Measurements from ENCODE around the gene ZNF692.
A peak's percentile ranks its signal among the peaks of the same experiment; 100 is the strongest.
"Not testable (repeated sequence)": the region's sequence is repeated elsewhere in the genome, so short reads cannot be mapped to it uniquely, and the experiment has no call there.

The ZNF692 gene

DNA sequence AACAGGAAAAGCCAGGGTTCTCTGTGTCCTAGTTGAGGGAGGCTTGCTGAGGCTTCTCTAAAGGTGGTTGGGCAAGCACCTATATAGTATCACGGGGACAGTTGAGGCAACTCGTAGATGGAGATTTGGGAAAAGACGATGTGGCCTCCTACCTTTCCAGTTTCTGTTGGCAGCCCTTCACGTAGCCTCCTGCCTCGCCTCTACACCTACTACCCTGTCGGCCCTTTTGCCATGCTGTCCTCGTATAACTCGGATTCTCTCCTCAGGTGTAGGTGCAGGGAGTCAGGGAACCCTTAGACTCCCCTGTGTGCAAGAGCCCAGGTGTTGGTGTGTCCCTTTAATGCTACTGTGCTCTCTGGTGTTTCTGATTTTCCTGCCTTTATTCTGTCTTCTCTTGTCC lies 10.3 kb downstream of the ZNF692 start:
- no peak for DNase-seq

DNA sequence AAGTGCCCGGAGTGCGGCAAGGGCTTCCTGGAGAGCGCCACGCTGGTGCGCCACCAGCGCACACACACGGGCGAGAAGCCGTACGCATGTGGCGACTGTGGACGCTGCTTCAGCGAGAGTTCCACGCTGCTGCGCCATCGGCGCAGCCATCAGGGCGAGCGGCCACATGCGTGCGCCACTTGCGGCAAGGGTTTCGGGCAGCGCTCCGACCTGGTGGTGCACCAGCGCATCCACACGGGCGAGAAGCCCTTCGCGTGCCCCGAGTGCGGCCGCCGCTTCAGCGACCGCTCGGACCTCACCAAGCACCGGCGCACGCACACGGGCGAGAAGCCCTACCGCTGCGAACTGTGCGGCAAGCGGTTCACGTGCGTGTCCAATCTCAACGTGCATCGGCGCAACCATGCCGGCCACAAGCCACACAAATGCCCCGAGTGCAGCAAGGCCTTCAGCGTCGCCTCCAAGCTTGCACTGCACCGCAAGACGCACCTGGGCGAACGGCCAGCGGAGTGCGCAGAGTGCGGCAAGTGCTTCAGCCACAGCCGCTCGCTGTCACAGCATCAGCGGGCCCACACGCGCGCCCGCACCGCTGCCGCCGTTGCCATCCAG lies 10.8 kb downstream of the ZNF692 start:
- no peak for DNase-seq

- no peak for DNase-seq
Observed at GRCh38 chr1:248847181-248847955, 11.5 kb downstream of the ZNF692 start.

DNA sequence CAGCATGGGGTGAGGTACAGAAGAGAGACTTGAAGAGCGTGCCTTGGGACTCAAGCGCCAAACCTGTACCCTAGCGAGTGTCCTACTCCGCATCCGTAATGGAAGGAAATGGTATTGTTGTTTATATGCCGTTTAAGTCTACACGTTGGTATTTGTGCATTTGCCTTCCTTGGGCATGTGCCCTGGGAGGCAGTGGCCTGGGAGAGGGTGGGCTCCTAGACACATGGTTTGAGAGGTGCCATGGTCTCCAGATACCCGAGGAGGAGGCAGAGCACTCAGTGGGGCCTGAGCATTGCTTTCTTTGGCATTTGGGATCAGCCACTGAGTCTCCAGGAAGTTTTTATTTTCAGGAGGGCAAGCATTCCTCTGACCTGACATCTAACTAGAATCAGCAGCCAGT lies 14.4 kb downstream of the ZNF692 start:
- no peak for DNase-seq

DNA sequence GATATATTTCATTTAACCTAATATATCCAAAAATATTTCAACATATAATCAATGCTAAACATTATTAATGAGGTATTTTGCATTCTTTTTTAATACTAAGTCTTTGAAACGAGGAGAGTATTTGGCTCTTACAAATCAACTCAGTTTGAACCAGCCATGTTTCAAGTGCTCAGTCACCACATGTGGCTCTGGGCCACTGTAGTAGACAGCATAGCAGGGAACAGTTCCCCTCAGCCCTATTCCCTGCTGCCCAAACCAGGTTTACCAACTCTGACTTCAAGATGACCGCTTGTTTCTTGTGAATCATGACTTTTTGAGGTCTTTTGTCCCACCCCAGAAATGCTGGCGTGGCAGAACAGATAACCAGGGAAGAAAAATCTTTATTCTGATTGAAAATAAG lies 15.2 kb downstream of the ZNF692 start:
- no peak for DNase-seq

DNA sequence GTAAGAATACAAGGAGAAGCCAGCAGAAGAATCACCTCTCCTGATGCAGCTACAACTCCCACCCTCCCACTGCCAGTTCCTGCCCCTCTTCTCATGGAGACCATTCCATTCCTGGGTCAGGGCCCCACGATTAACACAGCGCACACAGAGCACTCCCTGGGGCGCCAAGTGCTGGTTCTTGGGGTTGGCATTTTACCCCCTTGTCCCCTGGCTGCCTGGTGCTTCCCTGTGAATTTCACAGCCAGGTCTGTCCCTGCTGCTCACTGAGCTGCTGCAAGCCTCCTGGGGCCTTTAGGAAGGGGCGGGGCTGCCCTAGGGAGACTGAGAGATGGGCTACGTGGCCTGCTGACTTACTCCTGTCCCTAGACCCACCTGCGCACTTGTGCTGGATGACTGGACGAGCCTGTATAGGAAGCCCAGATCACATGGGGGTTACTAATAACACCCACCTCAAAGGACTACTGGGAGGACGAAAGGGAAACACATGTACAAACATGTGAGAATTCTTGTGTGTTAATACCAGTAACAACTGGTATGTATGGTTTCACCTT lies 16.0 kb downstream of the ZNF692 start:
- DNase-seq, result no peak

- no peak for DNase-seq
Observed at GRCh38 chr1:248841702-248842395, 17.0 kb downstream of the ZNF692 start.

DNA sequence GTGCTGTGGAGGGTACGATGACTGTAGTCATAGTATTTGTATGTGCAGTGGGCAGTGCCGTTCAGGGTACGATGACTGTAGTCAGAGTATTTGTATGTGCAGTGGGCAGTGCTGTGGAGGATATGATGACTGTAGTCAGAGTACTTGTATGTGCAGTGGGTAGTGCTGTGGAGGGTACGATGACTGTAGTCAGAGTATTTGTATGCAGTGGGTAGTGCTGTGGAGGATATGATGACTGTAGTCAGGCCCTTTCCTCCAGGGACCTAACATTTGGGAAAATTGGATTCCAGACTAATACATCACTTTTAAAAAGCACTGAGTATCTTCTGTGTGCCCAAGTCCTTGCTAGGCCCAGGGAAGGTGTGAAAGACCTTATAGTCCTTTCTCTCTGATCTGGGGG lies 17.9 kb downstream of the ZNF692 start:
- DNase-seq, result no peak

DNA sequence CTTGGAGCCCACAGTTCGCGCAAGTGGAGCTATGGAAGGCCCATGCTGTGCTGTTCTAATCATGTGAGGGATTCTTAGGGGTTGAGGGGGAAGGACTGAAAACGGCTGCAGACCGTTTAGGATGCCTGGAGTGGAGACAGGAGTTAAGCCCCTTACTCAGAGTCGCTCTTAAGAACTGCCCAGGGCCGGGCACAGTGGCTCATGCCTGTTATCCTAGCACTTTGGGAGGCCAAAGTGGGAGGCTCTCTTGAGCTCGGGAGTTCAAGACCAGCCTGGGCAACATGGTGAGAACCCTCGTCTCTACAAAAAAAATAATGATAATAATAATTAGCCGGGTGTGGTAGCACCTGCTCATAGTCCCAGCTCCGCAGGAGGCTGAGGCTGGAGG lies 19.7 kb downstream of the ZNF692 start:
- DNase-seq, result no peak

- DNase-seq, result peak; percentile 54
Observed at GRCh38 chr1:248838357-248839167, 20.3 kb downstream of the ZNF692 start.

DNA sequence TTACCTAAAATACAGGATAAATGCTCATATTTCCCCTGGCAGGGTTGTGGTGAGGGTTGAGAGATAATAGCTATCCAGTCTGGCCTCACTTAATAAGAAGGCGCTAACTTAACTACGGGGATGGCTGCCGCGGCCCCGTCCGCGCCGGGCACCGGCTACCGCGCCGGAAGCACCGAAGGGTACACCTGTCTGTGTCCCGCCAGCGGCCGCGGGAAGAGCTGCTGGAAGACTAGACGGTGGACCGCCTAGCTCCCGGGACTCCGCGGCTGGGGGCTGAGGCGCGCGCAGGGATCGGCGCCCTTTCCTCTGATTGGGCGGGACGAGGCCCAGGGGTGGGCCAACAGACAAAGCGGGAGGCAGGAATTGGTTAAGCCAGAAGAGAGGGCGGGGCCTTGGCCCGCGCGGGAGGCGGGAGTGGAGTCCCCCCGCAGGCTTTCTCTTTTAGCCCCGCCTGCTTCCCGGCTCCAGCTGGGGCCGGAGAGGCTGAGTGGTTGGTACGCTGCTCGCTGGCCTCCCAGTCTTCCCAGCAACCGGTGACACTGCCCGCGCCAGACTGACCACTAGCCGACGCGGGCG lies 21.0 kb downstream of the ZNF692 start, which contains the start of gene ZNF672:
ZNF672 (plus strand) TSS at position 444 of the 576 bp plus-strand sequence. CDS start 9,051 bp downstream, outside the sequence.
- peak; percentile 85 for DNase-seq

GRCh38 chr1:248837045-248837780 lies 21.7 kb downstream of the ZNF692 start:
- DNase-seq, result no peak

GRCh38 chr1:248834343-248834940 lies 24.4 kb downstream of the ZNF692 start:
- no peak for DNase-seq

DNA sequence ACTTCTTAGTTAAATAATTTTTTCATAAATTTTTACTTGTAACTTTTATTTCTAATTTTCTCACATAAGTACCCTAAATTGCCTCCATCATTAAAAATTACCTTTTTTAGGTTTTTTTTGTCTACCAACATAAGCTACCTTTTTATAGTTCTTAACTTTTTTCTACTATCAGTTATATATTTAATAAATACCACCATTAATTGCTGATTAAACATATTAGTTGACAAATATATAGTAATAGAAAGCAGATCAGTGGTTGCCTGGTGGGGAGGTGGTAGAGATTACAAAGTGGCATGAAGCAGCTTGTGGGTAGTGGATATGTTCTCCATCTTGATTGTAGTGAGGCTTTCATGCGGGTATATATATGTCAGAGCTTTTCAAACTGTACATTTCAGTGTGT lies 27.0 kb downstream of the ZNF692 start:
- DNase-seq, result no peak

DNA sequence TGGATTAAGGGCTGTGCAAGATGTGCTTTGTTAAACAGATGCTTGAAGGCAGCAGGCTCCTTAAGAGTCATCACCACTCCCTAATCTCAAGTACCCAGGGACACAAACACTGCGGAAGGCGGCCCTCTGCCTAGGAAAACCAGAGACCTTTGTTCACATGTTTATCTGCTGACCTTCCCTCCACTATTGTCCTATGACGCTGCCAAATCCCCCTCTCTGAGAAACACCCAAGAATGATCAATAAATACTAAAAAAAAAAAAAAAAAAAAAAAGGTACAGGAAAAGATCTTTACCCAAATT lies 28.2 kb downstream of the ZNF692 start:
- not testable (repeated sequence) for DNase-seq

DNA sequence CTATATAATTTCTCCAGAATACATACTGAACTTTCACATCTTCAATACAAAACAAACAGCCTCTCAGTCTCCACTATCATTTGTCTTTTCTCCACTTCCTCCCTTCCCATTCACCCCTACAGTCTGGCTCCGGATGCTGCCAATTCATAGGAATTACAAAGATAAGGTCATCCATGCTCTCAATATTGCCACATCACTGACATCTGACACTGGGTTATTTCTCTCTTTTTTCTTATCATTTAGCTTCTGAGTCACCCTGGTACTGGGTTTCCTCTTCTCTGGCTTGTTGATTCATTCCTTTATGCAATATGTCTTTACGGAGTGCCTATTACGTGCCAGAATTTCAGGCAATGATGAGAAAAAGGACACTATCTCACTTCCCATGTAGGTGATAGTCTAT lies 30.0 kb downstream of the ZNF692 start:
- DNase-seq, result no peak

- peak; percentile 91 for DNase-seq
Observed at GRCh38 chr1:248825909-248826760, 32.8 kb downstream of the ZNF692 start, which contains the start of gene SH3BP5L. TSS of gene SH3BP5L (minus strand) at chr1:248825915. CDS start at chr1:248824935, 980 bp downstream.

- no peak for DNase-seq
Observed at GRCh38 chr1:248825573-248825908, 33.3 kb downstream of the ZNF692 start.

DNA sequence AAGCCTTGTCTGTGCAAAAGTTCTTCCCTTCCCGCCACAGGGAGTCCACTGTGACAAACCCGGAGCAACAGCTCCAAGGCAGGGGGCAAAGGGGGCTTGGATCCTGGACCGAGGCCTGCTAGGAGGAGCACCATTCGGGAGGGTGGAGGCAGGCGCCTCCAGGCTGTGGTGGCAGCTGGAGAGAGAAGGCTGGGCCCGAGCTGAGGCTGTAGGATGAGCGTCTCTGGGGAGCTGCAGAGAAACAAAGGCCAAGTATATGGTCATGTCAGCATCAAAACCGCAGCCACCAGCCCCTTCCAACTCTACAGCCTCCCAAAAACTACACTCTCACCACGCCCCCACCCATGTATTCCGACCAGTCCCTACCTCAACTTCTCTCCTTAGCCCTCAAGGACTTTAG lies 33.7 kb downstream of the ZNF692 start:
- no peak for DNase-seq

- no peak for DNase-seq
Observed at GRCh38 chr1:248824701-248825100, 34.2 kb downstream of the ZNF692 start.

All from NCI-H1417 treated with DMSO at 0.1 percent for 48 hours (cell line).